Skeletal muscle satellite cell (primary cell): ENCODE measurements around the gene NSUN7. TPM values are rescaled to one million over a fixed set of nuclear protein-coding genes. Genes with fewer than 3 reads are reported as not detected.
"Not testable (repeated sequence)": the region's sequence is repeated elsewhere in the genome, so short reads cannot be mapped to it uniquely, and the experiment has no call there.

Experiments
- H3K27me3 ChIP-seq: 2 replicates; pipeline ENCODE4 v1.7.0; 2013; ENCODE audit warnings: low read length; ENCODE audit not compliant: control insufficient read depth, insufficient read depth
- H3K36me3 ChIP-seq: 2 replicates; pipeline ENCODE4 v1.7.0; 2013; ENCODE audit warnings: mild to moderate bottlenecking, control low read depth, low read length; ENCODE audit not compliant: insufficient read depth
- H3K4me1 ChIP-seq: 2 replicates; pipeline ENCODE4 v1.7.0; 2013; ENCODE audit warnings: low read length; ENCODE audit not compliant: control insufficient read depth, insufficient read depth
- H3K4me2 ChIP-seq: 2 replicates; pipeline ENCODE4 v1.7.0; 2013; ENCODE audit warnings: mild to moderate bottlenecking, low read length
- H3K4me3 ChIP-seq: 2 replicates; pipeline ENCODE4 v1.7.0; 2013; ENCODE audit warnings: low read length
- H3K9ac ChIP-seq: 2 replicates; pipeline ENCODE4 v1.7.0; 2013; ENCODE audit warnings: mild to moderate bottlenecking, low read depth, low read length, moderate library complexity
- H3K9me3 ChIP-seq: replicated peaks from 2 replicates; pipeline ENCODE4 v1.7.0; 2013; ENCODE audit warnings: mild to moderate bottlenecking, control low read depth, low read length
- total RNA-seq: library from RNA; depleted of rRNA; stranded (reverse); fragments of >200 nt; gene quantifications from 2 replicates; pipeline ENCODE4 v1.2.3, GENCODE V29; 2012; rRNA removed

The NSUN7 gene
- not detected in 2 replicates for total RNA-seq

- Histone ChIP-seq H3K4me3 (peak within 1 kb of the TSS; percentile 48), H3K9me3 (no peaks in the 10 kb centered on the region), H3K9ac (no peak within 1 kb of the TSS), H3K36me3 (no peaks in the 10 kb centered on the region), H3K4me1 (peaks cover 14% of the 10 kb centered on the region), H3K4me2 (peak within 1 kb of the TSS; percentile 71), H3K27me3 (peaks cover 64% of the 10 kb centered on the region)
Measured at GRCh38 chr4:40749717-40750460, at the start of gene NSUN7. NSUN7 (plus strand) TSS chr4:40749955; CDS start chr4:40750694, 739 bp downstream.

GRCh38 chr4:40702137-40702799 lies 47.5 kb upstream of the NSUN7 start:
- H3K9ac ChIP-seq, result no peak overlapping the region
- H3K4me1 ChIP-seq, result no peaks in the 10 kb centered on the region
- H3K36me3 ChIP-seq, result no peaks in the 10 kb centered on the region
- no peaks in the 10 kb centered on the region for H3K27me3 ChIP-seq
- no peaks in the 10 kb centered on the region for H3K9me3 ChIP-seq
- H3K4me3 ChIP-seq, result no peak overlapping the region
- no peak overlapping the region for H3K4me2 ChIP-seq

- Histone ChIP-seq H3K27me3 (peaks cover 3% of the 10 kb centered on the region), H3K36me3 (no peaks in the 10 kb centered on the region), H3K9ac (no peak overlapping the region), H3K9me3 (no peaks in the 10 kb centered on the region), H3K4me1 (no peaks in the 10 kb centered on the region), H3K4me2 (no peak overlapping the region), H3K4me3 (no peak overlapping the region)
Measured at GRCh38 chr4:40702800-40703151, 47.0 kb upstream of the NSUN7 start.

GRCh38 chr4:40704073-40704472 lies 45.7 kb upstream of the NSUN7 start:
- Histone ChIP-seq H3K9me3 (no peaks in the 10 kb centered on the region), H3K36me3 (no peaks in the 10 kb centered on the region), H3K27me3 (peaks cover 13% of the 10 kb centered on the region), H3K4me2 (no peak overlapping the region), H3K4me3 (no peak overlapping the region), H3K9ac (no peak overlapping the region), H3K4me1 (no peaks in the 10 kb centered on the region)

GRCh38 chr4:40710484-40711254 lies 39.1 kb upstream of the NSUN7 start:
- no peaks in the 10 kb centered on the region for H3K36me3 ChIP-seq
- H3K4me1 ChIP-seq, result no peaks in the 10 kb centered on the region
- no peak overlapping the region for H3K9ac ChIP-seq
- H3K27me3 ChIP-seq, result peaks cover 31% of the 10 kb centered on the region
- no peak overlapping the region for H3K4me3 ChIP-seq
- no peaks in the 10 kb centered on the region for H3K9me3 ChIP-seq
- no peak overlapping the region for H3K4me2 ChIP-seq

- H3K27me3 ChIP-seq, result peaks cover 25% of the 10 kb centered on the region
- not testable (repeated sequence) for H3K4me1 ChIP-seq, H3K4me3 ChIP-seq, H3K4me2 ChIP-seq, H3K36me3 ChIP-seq, H3K9me3 ChIP-seq, H3K9ac ChIP-seq
Measured at GRCh38 chr4:40713001-40713400, 36.8 kb upstream of the NSUN7 start.

- Histone ChIP-seq H3K4me3 (no peak overlapping the region), H3K9ac (no peak overlapping the region), H3K27me3 (peaks cover 23% of the 10 kb centered on the region), H3K4me2 (no peak overlapping the region), H3K9me3 (no peaks in the 10 kb centered on the region), H3K36me3 (no peaks in the 10 kb centered on the region), H3K4me1 (no peaks in the 10 kb centered on the region)
Measured at GRCh38 chr4:40713798-40714197, 36.0 kb upstream of the NSUN7 start.

- Histone ChIP-seq H3K27me3 (peaks cover 23% of the 10 kb centered on the region), H3K4me1 (no peaks in the 10 kb centered on the region), H3K9ac (no peak overlapping the region), H3K4me2 (no peak overlapping the region), H3K36me3 (no peaks in the 10 kb centered on the region), H3K9me3 (no peaks in the 10 kb centered on the region), H3K4me3 (no peak overlapping the region)
Measured at GRCh38 chr4:40718586-40718985, 31.2 kb upstream of the NSUN7 start.

GRCh38 chr4:40719008-40719623 lies 30.6 kb upstream of the NSUN7 start:
- H3K4me2 ChIP-seq, result no peak overlapping the region
- H3K4me1 ChIP-seq, result no peaks in the 10 kb centered on the region
- peaks cover 23% of the 10 kb centered on the region for H3K27me3 ChIP-seq
- no peak overlapping the region for H3K4me3 ChIP-seq
- no peaks in the 10 kb centered on the region for H3K9me3 ChIP-seq
- no peaks in the 10 kb centered on the region for H3K36me3 ChIP-seq
- H3K9ac ChIP-seq, result no peak overlapping the region

- Histone ChIP-seq H3K9ac (no peak overlapping the region), H3K4me1 (no peaks in the 10 kb centered on the region), H3K4me3 (no peak overlapping the region), H3K36me3 (no peaks in the 10 kb centered on the region), H3K4me2 (no peak overlapping the region), H3K9me3 (no peaks in the 10 kb centered on the region), H3K27me3 (peaks cover 23% of the 10 kb centered on the region)
Measured at GRCh38 chr4:40720351-40720750, 29.4 kb upstream of the NSUN7 start.

- H3K4me2 ChIP-seq, result no peak overlapping the region
- H3K4me3 ChIP-seq, result no peak overlapping the region
- no peaks in the 10 kb centered on the region for H3K4me1 ChIP-seq
- H3K36me3 ChIP-seq, result no peaks in the 10 kb centered on the region
- H3K9ac ChIP-seq, result no peak overlapping the region
- peaks cover 23% of the 10 kb centered on the region for H3K27me3 ChIP-seq
- H3K9me3 ChIP-seq, result no peaks in the 10 kb centered on the region
Measured at GRCh38 chr4:40720916-40721315, 28.8 kb upstream of the NSUN7 start.
